CD4-positive, alpha-beta T cell treated with Interleukin-17A for 4 hours (primary cell): Measurements from ENCODE around the gene TNFRSF1A.
A peak's percentile ranks its signal among the peaks of the same experiment; 100 is the strongest.

Experiments used
- DNase-seq: peaks from one replicate; pipeline ENCODE4 v3.0.0-alpha.2; 2020; ENCODE audit warnings: mixed read lengths

Gene TNFRSF1A

GRCh38 chr12:6336889-6337853, 4.7 kb downstream of the TNFRSF1A start:
- peak; percentile 75 for DNase-seq

GRCh38 chr12:6336079-6336888, 5.6 kb downstream of the TNFRSF1A start:
- DNase-seq, result peak; percentile 65

- peak; percentile 91 for DNase-seq
Observed at GRCh38 chr12:6335451-6336078, 6.3 kb downstream of the TNFRSF1A start.

- no peak for DNase-seq
Observed at GRCh38 chr12:6334940-6335450, 6.9 kb downstream of the TNFRSF1A start.

- no peak for DNase-seq
Observed at GRCh38 chr12:6334359-6334758, 7.5 kb downstream of the TNFRSF1A start.

- DNase-seq, result peak; percentile 42
Observed at GRCh38 chr12:6333566-6333965, 8.3 kb downstream of the TNFRSF1A start.

GRCh38 chr12:6333029-6333428, 8.8 kb downstream of the TNFRSF1A start:
- peak; percentile 43 for DNase-seq

- DNase-seq, result no peak
Observed at GRCh38 chr12:6332459-6332858, 9.4 kb downstream of the TNFRSF1A start.

GRCh38 chr12:6330999-6331714, 10.7 kb downstream of the TNFRSF1A start:
- no peak for DNase-seq

GRCh38 chr12:6330192-6330591, 11.7 kb downstream of the TNFRSF1A start:
- no peak for DNase-seq

GRCh38 chr12:6329703-6330064, 12.2 kb downstream of the TNFRSF1A start:
- DNase-seq, result no peak

GRCh38 chr12:6328945-6329702, 12.8 kb downstream of the TNFRSF1A start:
- no peak for DNase-seq

- DNase-seq, result no peak
Observed at GRCh38 chr12:6328045-6328779, 13.7 kb downstream of the TNFRSF1A start.

- DNase-seq, result no peak
Observed at GRCh38 chr12:6327229-6328041, 14.4 kb downstream of the TNFRSF1A start.

GRCh38 chr12:6326316-6327228, 15.3 kb downstream of the TNFRSF1A start:
- DNase-seq, result peak; percentile 36

GRCh38 chr12:6324936-6325750, 16.7 kb downstream of the TNFRSF1A start:
- no peak for DNase-seq

GRCh38 chr12:6323995-6324711, 17.7 kb downstream of the TNFRSF1A start:
- DNase-seq, result no peak
